HG02763 (cell line): ENCODE results near the gene WASHC2A.
"Not testable (repeated sequence)": the region's sequence is repeated elsewhere in the genome, so short reads cannot be mapped to it uniquely, and the experiment has no call there.

Experiments
- ATAC-seq: cut with Tn5 transposase; IDR thresholded peaks from one replicate; pipeline ENCODE4 v1.9.1; 2021; ENCODE audit warnings: mild to moderate bottlenecking, moderate library complexity; ENCODE audit not compliant: unreplicated experiment

The WASHC2A gene

GRCh38 chr10:50145575-50145974, 77.8 kb downstream of the WASHC2A start:
- not testable (repeated sequence) for ATAC-seq

DNA sequence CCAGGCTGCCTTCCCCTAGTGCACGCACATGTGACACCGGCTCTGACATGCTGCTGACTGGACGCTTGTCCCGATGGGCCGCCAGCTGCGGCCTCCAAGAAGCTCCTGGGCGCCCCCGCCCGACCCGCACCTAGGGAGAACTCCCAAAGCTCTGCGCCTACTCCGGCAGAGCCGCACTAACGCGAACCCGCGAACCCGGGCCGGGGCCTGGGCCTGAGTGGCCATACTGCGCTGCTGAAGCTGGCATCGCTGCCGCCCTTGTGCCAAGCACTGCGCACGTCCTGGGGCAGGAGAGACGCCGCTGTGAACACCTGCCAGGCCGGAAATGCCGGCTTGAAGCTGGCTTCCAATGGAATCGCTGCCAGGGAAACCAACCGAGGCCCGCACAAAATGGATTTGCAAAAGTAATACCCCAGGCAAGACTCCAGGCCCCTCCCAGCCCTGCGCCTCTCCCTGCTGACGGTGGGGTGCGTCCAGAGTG, 85.1 kb downstream of the WASHC2A start:
- no peak for ATAC-seq

- ATAC-seq, result not testable (repeated sequence)
Measured at GRCh38 chr10:50157868-50158267, 90.1 kb downstream of the WASHC2A start.

- ATAC-seq, result not testable (repeated sequence)
Measured at GRCh38 chr10:50159856-50160255, 92.1 kb downstream of the WASHC2A start.

GRCh38 chr10:50165038-50165437, 97.3 kb downstream of the WASHC2A start:
- not testable (repeated sequence) for ATAC-seq

- ATAC-seq, result not testable (repeated sequence)
Measured at GRCh38 chr10:50167833-50168232, 100.1 kb downstream of the WASHC2A start.

- not testable (repeated sequence) for ATAC-seq
Measured at GRCh38 chr10:50169506-50169905, 101.8 kb downstream of the WASHC2A start.

DNA sequence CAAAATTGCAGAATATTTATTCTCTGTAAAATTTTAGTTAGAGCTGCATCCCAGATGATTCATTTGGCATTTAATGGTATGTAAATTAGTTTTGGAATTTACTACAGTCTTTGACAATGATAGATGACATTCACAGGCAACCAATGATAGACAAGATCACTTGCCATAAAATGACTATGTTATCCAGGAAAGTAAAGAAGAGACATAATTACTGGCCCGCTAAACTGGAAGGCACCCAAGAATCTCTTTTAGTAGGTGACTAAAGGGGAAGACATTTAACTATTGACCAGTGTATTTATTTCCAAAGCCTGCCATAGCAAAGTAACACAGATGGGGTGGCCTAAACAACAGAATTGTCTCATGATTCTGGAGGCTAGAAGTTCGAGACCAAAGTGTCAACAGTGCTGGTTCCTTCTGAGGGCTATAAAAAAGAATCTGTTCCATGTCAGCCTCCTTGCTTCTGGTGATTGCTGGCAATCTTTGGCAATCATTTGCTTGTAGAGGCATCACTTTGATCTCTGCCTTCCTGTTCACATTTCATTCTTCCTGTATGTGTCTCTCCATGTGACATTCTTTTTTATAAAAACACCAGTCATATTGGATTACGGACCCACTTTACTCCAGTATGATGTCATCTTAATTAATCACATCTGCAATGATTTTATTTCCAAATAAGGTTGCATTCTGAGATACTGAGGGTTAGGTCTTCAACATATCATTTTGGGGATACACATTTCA, 107.2 kb downstream of the WASHC2A start:
- not testable (repeated sequence) for ATAC-seq
